Neuronal stem cell (in vitro differentiated cells): ENCODE measurements around the gene SUPT3H.

Experiments used
- DNase-seq: peaks from one replicate; pipeline ENCODE4 v3.0.0-alpha.2; 2013; ENCODE audit warnings: low spot score
- H2AFZ ChIP-seq: one replicate; pipeline ENCODE4 v1.6.1; 2013; ENCODE audit warnings: mild to moderate bottlenecking, low read length, inconsistent platforms
- H2AK5ac ChIP-seq: 2 replicates; pipeline ENCODE4 v1.6.1; 2013; ENCODE audit warnings: low read depth, mild to moderate bottlenecking, inconsistent platforms, low read length, moderate library complexity, mixed read lengths
- H2BK120ac ChIP-seq: 2 replicates; pipeline ENCODE4 v1.6.1; 2013; ENCODE audit warnings: low read depth, mild to moderate bottlenecking, inconsistent platforms, low read length, moderate library complexity, mixed read lengths
- H2BK12ac ChIP-seq: one replicate; pipeline ENCODE4 v1.6.1; 2013; ENCODE audit warnings: low read length, inconsistent platforms
- H2BK15ac ChIP-seq: 2 replicates; pipeline ENCODE4 v1.6.1; 2013; ENCODE audit warnings: mild to moderate bottlenecking, low read length, inconsistent platforms, mixed read lengths
- H2BK5ac ChIP-seq: one replicate; pipeline ENCODE4 v1.6.1; 2013; ENCODE audit warnings: inconsistent platforms, mild to moderate bottlenecking, low read length, moderate library complexity
- H3K14ac ChIP-seq: one replicate; pipeline ENCODE4 v1.6.1; 2013; ENCODE audit warnings: low read length, inconsistent platforms
- H3K18ac ChIP-seq: 2 replicates; pipeline ENCODE4 v1.6.1; 2013; ENCODE audit warnings: low read length, inconsistent platforms
- H3K23ac ChIP-seq: 2 replicates; pipeline ENCODE4 v1.6.1; 2013; ENCODE audit warnings: low read depth, mild to moderate bottlenecking, mixed read lengths, low read length, inconsistent platforms; ENCODE audit not compliant: poor library complexity
- H3K27ac ChIP-seq: replicated peaks from 3 replicates; pipeline ENCODE4 v1.5.1; 2013; ENCODE audit warnings: low read length, inconsistent platforms
- H3K27me3 ChIP-seq, 3 experiments: 2 replicates each; pipeline ENCODE4 v1.6.1; 2013; ENCODE audit warnings: low read length in 3 of 3, mild to moderate bottlenecking in 2 of 3, inconsistent platforms in 1 of 3, low read depth in 1 of 3, mixed read lengths in 1 of 3, moderate library complexity in 1 of 3; ENCODE audit not compliant: control insufficient read depth in 3 of 3, insufficient read depth in 3 of 3
- H3K36me3 ChIP-seq, 2 donors: replicated peaks in 1 of 2; 2 replicates each; pipeline ENCODE4 v1.6.1; 2013; ENCODE audit warnings: low read length in 2 of 2; ENCODE audit not compliant: control insufficient read depth in 2 of 2, insufficient read depth in 2 of 2
- H3K4ac ChIP-seq: 2 replicates; pipeline ENCODE4 v1.6.1; 2013; ENCODE audit warnings: inconsistent platforms, mild to moderate bottlenecking, low read length, moderate library complexity
- H3K4me1 ChIP-seq, 2 donors: 1 replicate in 1 of 2; 2 replicates in 1 of 2; pipeline ENCODE4 v1.6.1; 2013; ENCODE audit warnings: low read length in 2 of 2, low read depth in 1 of 2; ENCODE audit not compliant: control insufficient read depth in 2 of 2, insufficient read depth in 1 of 2
- H3K4me2 ChIP-seq: one replicate; pipeline ENCODE4 v1.6.1; 2013; ENCODE audit warnings: mild to moderate bottlenecking, low read length, inconsistent platforms; ENCODE audit not compliant: insufficient read depth, poor library complexity, severe bottlenecking
- H3K4me3 ChIP-seq, 2 donors: 2 replicates each; pipeline ENCODE4 v1.5.1; 2013; ENCODE audit warnings: low read length in 2 of 2, mild to moderate bottlenecking in 2 of 2, inconsistent platforms in 1 of 2, moderate library complexity in 1 of 2
- H3K79me1 ChIP-seq: one replicate; pipeline ENCODE4 v1.6.1; 2013; ENCODE audit warnings: low read depth, mild to moderate bottlenecking, inconsistent platforms, low read length, moderate library complexity
- H3K9ac ChIP-seq: one replicate; pipeline ENCODE4 v1.6.1; 2013; ENCODE audit warnings: mild to moderate bottlenecking, low read depth, low read length, inconsistent platforms; ENCODE audit not compliant: poor library complexity
- H3K9me3 ChIP-seq, 2 donors: replicated peaks in 1 of 2; 2 replicates each; pipeline versions ENCODE3 to v1.6.1; 2013; ENCODE audit warnings: low read length in 2 of 2, mild to moderate bottlenecking in 2 of 2, inconsistent platforms in 1 of 2, low read depth in 1 of 2, mixed read lengths in 1 of 2, moderate library complexity in 1 of 2; ENCODE audit not compliant: control insufficient read depth in 2 of 2, insufficient read depth in 1 of 2
- H4K8ac ChIP-seq: one replicate; pipeline ENCODE4 v1.6.1; 2013; ENCODE audit warnings: low read depth, mild to moderate bottlenecking, inconsistent platforms, low read length, moderate library complexity
- H4K91ac ChIP-seq: one replicate; pipeline ENCODE4 v1.6.1; 2013; ENCODE audit warnings: low read length, low read depth, mild to moderate bottlenecking, inconsistent platforms; ENCODE audit not compliant: poor library complexity
- WGBS, 2 donors: extraction: QIAGEN DNeasy Blood & Tissue Kit; methylation state at CpG; one replicate each; pipeline ENCODE4 v1.1.7; 2013; ENCODE audit warnings: missing lambda C conversion rate in 2 of 2, mixed read lengths in 1 of 2; ENCODE audit not compliant: insufficient read length in 2 of 2, insufficient replicate concordance in 1 of 2; ENCODE audit errors: extremely low coverage in 2 of 2; 5-methylcytosine and 5-hydroxymethylcytosine counted together

The SUPT3H gene

DNA sequence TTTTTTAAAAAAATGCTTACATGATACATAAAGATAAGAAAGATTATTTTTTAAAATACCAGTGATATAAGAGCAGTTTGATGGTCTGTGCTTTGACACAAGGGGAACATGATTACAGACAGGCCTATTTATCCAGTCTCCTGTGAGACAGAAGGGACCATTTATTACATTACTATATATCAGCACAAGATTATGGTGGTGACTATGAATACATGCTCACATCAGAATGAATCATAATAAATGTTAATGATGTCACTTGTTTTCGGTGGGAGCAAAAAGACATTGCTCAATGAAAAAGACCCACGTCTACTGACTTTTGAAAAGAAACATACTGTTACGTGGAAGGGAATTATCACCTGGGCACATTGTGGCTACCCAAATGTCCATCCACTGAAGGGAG lies 535.1 kb downstream of the SUPT3H start:
- Histone ChIP-seq H3K9ac (no peak overlapping the region), H2AK5ac (no peak overlapping the region), H3K18ac (no peak overlapping the region), H3K14ac (no peak overlapping the region), H2BK120ac (no peak overlapping the region), H3K9me3 (no peaks in the 10 kb centered on the region), H2AFZ (no peak overlapping the region), H4K91ac (no peak overlapping the region), H3K36me3 (no peaks in the 10 kb centered on the region), H3K23ac (no peak overlapping the region), H3K79me1 (no peaks in the 10 kb centered on the region), H3K4me1 (peaks cover 0 to 4% of the 10 kb centered on the region in 2 donors), H3K27ac (no peak overlapping the region), H2BK15ac (no peak overlapping the region), H4K8ac (no peak overlapping the region), H2BK12ac (no peak overlapping the region), H3K27me3 (no peaks in the 10 kb centered on the region), H3K4me2 (no peak overlapping the region), H2BK5ac (no peak overlapping the region), H3K4me3 (no peak overlapping the region), H3K4ac (no peak overlapping the region)
- no peak for DNase-seq
- WGBS, 2 donors = no CpG with 5 or more reads among the region's 3 CpGs

GRCh38 chr6:44841829-44842228 lies 535.9 kb downstream of the SUPT3H start:
- DNase-seq = no peak
- no peak overlapping the region for H3K9ac ChIP-seq
- no peak overlapping the region for H3K4me2 ChIP-seq
- no peak overlapping the region for H4K91ac ChIP-seq
- no peak overlapping the region for H2BK5ac ChIP-seq
- H3K18ac ChIP-seq = no peak overlapping the region
- H3K4me3 ChIP-seq = no peak overlapping the region
- no peak overlapping the region for H3K4ac ChIP-seq
- no peak overlapping the region for H3K23ac ChIP-seq
- no peak overlapping the region for H2AK5ac ChIP-seq
- no peak overlapping the region for H2BK15ac ChIP-seq
- no peak overlapping the region for H4K8ac ChIP-seq
- H3K14ac ChIP-seq = no peak overlapping the region
- H2BK120ac ChIP-seq = no peak overlapping the region
- H2BK12ac ChIP-seq = no peak overlapping the region
- H3K4me1 ChIP-seq = peaks cover 0 to 4% of the 10 kb centered on the region in 2 donors
- H2AFZ ChIP-seq = no peak overlapping the region
- H3K79me1 ChIP-seq = no peaks in the 10 kb centered on the region
- H3K9me3 ChIP-seq = no peaks in the 10 kb centered on the region
- WGBS, 2 donors = no CpG with 5 or more reads among the region's 1 CpG
- H3K36me3 ChIP-seq = no peaks in the 10 kb centered on the region
- H3K27ac ChIP-seq = no peak overlapping the region
- H3K27me3 ChIP-seq = no peaks in the 10 kb centered on the region

DNA sequence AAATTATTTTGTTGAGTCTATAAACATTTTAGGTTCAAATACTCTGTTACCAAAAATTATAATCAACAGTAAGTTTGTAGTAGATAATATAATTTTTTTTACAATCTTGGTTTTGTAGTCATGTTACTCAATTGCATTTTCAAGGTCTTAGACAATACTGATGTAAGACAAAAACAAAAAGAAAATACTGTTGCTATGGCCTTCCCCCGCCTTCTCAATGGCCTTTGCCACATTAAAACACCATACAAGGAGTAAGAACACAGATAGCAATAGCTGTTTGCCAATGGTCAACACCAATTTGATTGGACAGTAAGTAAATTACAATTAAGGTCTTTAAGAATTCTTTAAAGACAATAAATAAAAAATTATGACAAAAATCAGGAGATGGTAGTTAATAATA lies 540.0 kb downstream of the SUPT3H start:
- Histone ChIP-seq H3K36me3 (no peaks in the 10 kb centered on the region), H3K4me2 (no peak overlapping the region), H2AK5ac (no peak overlapping the region), H3K4me1 (peaks cover 0 to 2% of the 10 kb centered on the region in 2 donors), H3K14ac (no peak overlapping the region), H2BK120ac (no peak overlapping the region), H2BK12ac (no peak overlapping the region), H3K4me3 (no peak overlapping the region), H3K4ac (no peak overlapping the region), H4K8ac (no peak overlapping the region), H3K27me3 (no peaks in the 10 kb centered on the region), H3K23ac (no peak overlapping the region), H3K27ac (no peak overlapping the region), H3K79me1 (no peaks in the 10 kb centered on the region), H2BK15ac (no peak overlapping the region), H4K91ac (no peak overlapping the region), H2AFZ (no peak overlapping the region), H3K9me3 (no peaks in the 10 kb centered on the region), H2BK5ac (no peak overlapping the region), H3K9ac (no peak overlapping the region), H3K18ac (no peak overlapping the region)
- no CpG with 5 or more reads among the region's 1 CpG for WGBS, 2 donors
- no peak for DNase-seq

GRCh38 chr6:44837255-44837654 lies 540.5 kb downstream of the SUPT3H start:
- no peak for DNase-seq
- no peak overlapping the region for H3K9ac ChIP-seq
- H2BK5ac ChIP-seq = no peak overlapping the region
- no peaks in the 10 kb centered on the region for H3K9me3 ChIP-seq
- peaks cover 0 to 2% of the 10 kb centered on the region in 2 donors for H3K4me1 ChIP-seq
- no peaks in the 10 kb centered on the region for H3K27me3 ChIP-seq
- H2BK120ac ChIP-seq = no peak overlapping the region
- no peaks in the 10 kb centered on the region for H3K36me3 ChIP-seq
- no peak overlapping the region for H3K4me3 ChIP-seq
- no peak overlapping the region for H2BK12ac ChIP-seq
- H2AK5ac ChIP-seq = no peak overlapping the region
- H3K4ac ChIP-seq = no peak overlapping the region
- H3K27ac ChIP-seq = no peak overlapping the region
- no peak overlapping the region for H4K91ac ChIP-seq
- H4K8ac ChIP-seq = no peak overlapping the region
- H2BK15ac ChIP-seq = no peak overlapping the region
- H2AFZ ChIP-seq = no peak overlapping the region
- H3K18ac ChIP-seq = no peak overlapping the region
- no peak overlapping the region for H3K23ac ChIP-seq
- H3K79me1 ChIP-seq = no peaks in the 10 kb centered on the region
- no peak overlapping the region for H3K14ac ChIP-seq
- no peak overlapping the region for H3K4me2 ChIP-seq
